SU-DHL-6 (cell line): ENCODE measurements around the gene LETM1.

Source experiments
- H2AFZ ChIP-seq: fragments of 200-600 bp; sonication (generic); 2 replicates; pipeline ENCODE4 v1.6.1; 2014; ENCODE audit warnings: low read depth, mild to moderate bottlenecking, moderate library complexity, mixed read lengths, antibody characterized with exemption, low read length; ENCODE audit not compliant: severe bottlenecking
- H3F3A ChIP-seq: fragments of 200-600 bp; shearing (Covaris generic); 2 replicates; pipeline ENCODE4 v1.6.0; 2016; ENCODE audit warnings: antibody characterized with exemption, mild to moderate bottlenecking; ENCODE audit not compliant: insufficient read depth
- H3K27ac ChIP-seq: fragments of 200-600 bp; sonication (generic); 2 replicates; pipeline ENCODE4 v1.5.1; 2016; ENCODE audit warnings: low read depth, mild to moderate bottlenecking, low read length, moderate library complexity, mixed read lengths
- H3K27me3 ChIP-seq: fragments of 200-600 bp; sonication (generic), shearing (Covaris generic); 2 replicates; pipeline ENCODE4 v1.6.0; 2014; ENCODE audit warnings: mild to moderate bottlenecking, low read length
- H3K36me3 ChIP-seq: fragments of 200-600 bp; sonication (generic); 2 replicates; pipeline ENCODE4 v1.6.1; 2014; ENCODE audit warnings: mild to moderate bottlenecking, low read length, mixed read lengths
- H3K4me2 ChIP-seq: fragments of 300-600, 200-600 bp; shearing (Covaris generic), sonication (generic); 2 replicates; pipeline ENCODE4 v1.6.0; 2014; ENCODE audit warnings: low read length, low read depth, mild to moderate bottlenecking; ENCODE audit not compliant: poor library complexity, severe bottlenecking
- H3K4me3 ChIP-seq: fragments of 200-600 bp; sonication (generic); 2 replicates; pipeline ENCODE4 v1.5.1; 2014; ENCODE audit warnings: antibody characterized with exemption, low read length, mild to moderate bottlenecking, mixed read lengths; ENCODE audit not compliant: insufficient read depth, poor library complexity, severe bottlenecking
- H3K79me2 ChIP-seq: fragments of 200-600 bp; sonication (generic); 2 replicates; pipeline ENCODE4 v1.6.1; 2014; ENCODE audit warnings: mild to moderate bottlenecking, low read length, moderate library complexity; ENCODE audit not compliant: insufficient read depth
- H3K9ac ChIP-seq: fragments of 200-600 bp; sonication (generic); 2 replicates; pipeline ENCODE4 v1.7.0; 2014; ENCODE audit warnings: mild to moderate bottlenecking, low read length
- H3K9me2 ChIP-seq: fragments of 200-600 bp; sonication (generic); replicated peaks from 2 replicates; pipeline ENCODE4 v1.6.1; 2014; ENCODE audit warnings: low read length; ENCODE audit not compliant: insufficient read depth
- H3K9me3 ChIP-seq: fragments of 200-600 bp; sonication (generic); 2 replicates; pipeline ENCODE4 v1.6.1; 2014; ENCODE audit warnings: low read length, mixed read lengths; ENCODE audit not compliant: insufficient read depth
- H4K20me1 ChIP-seq: fragments of 200-600 bp; sonication (generic); 2 replicates; pipeline ENCODE4 v1.6.1; 2014; ENCODE audit warnings: low read depth, mild to moderate bottlenecking, antibody characterized with exemption, low read length, moderate library complexity, mixed read lengths
- EZH2phosphoT487 ChIP-seq: fragments of 200-600 bp; sonication (generic), shearing (Covaris generic); conservative IDR thresholded peaks from 2 replicates; pipeline ENCODE4 v1.6.1; 2018; ENCODE audit warnings: mild to moderate bottlenecking, antibody characterized with exemption, low read length, moderate library complexity, mixed read lengths
- TF ChIP-seq, protein P1 (sequence below): fragments of 200-600 bp; sonication (generic); IDR thresholded peaks from one replicate; pipeline ENCODE4 v1.5.1; 2017; ENCODE audit warnings: antibody characterized with exemption, mild to moderate bottlenecking, low read length, moderate library complexity; ENCODE audit not compliant: insufficient read depth, poor library complexity, severe bottlenecking

The LETM1 gene

DNA sequence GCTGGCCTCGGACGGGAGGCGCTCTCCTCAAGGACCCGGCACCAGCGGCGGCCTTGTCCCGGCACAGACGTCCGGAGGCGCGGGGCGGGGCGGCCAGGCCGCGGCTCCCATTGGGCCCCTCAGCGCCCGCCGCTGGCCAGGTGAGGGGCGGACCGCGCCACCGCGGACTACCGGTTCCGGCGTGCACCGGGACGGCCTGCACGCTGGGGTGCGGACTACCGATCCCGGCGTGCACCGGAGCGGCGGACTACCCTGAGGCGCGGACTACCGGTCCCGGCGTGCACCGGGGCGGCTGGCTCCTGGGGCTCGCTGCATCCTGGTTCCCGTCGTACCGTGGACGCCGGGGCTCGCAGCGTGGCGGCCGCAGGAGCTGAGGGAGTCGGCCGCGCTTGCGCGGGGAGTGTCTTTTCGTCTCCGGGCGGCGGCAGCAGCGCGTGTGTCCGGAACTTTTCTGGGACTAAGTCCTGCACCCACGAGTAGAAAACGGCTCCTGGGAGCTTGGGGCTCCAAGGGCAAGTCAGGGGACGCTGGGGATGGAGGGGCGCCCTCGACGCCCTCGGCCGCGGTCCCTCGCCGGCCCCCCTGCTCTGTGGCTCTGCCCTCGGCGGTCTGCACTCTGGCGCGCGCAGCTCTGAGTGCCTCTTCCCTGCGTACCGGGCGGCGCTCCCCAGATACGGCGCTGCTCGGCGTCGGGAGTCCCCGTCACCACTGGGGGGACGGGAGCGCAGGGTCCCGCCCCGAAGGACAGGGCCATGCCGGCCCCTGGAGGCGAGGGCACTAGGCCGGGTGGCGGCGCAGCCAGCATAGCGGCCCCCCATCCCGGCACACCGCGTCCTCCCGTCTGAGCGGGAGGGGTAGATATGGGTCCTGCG is at the start of gene LETM1:
LETM1 (minus strand) TSS at position 86 of the 872 bp plus-strand sequence. CDS start 206 bp downstream, outside the sequence.
- Histone ChIP-seq H2AFZ (peak within 1 kb of the TSS; percentile 97), H3K4me2 (peak within 1 kb of the TSS; percentile 67), H3K36me3 (no peaks in the 10 kb centered on the region), H3K79me2 (peaks cover 43% of the 10 kb centered on the region), H3K27ac (peak within 1 kb of the TSS; percentile 26), H3K27me3 (no peaks in the 10 kb centered on the region), H4K20me1 (no peaks in the 10 kb centered on the region), H3K9ac (peak within 1 kb of the TSS; percentile 91), H3K4me3 (peak within 1 kb of the TSS; percentile 84), H3K9me2 (no peaks in the 10 kb centered on the region), H3F3A (no peaks in the 10 kb centered on the region; the same call in 1 of the 2 replicates), H3K9me3 (no peaks in the 10 kb centered on the region)
- TF ChIP-seq, protein P1, sequence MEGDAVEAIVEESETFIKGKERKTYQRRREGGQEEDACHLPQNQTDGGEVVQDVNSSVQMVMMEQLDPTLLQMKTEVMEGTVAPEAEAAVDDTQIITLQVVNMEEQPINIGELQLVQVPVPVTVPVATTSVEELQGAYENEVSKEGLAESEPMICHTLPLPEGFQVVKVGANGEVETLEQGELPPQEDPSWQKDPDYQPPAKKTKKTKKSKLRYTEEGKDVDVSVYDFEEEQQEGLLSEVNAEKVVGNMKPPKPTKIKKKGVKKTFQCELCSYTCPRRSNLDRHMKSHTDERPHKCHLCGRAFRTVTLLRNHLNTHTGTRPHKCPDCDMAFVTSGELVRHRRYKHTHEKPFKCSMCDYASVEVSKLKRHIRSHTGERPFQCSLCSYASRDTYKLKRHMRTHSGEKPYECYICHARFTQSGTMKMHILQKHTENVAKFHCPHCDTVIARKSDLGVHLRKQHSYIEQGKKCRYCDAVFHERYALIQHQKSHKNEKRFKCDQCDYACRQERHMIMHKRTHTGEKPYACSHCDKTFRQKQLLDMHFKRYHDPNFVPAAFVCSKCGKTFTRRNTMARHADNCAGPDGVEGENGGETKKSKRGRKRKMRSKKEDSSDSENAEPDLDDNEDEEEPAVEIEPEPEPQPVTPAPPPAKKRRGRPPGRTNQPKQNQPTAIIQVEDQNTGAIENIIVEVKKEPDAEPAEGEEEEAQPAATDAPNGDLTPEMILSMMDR: no peak
- TF ChIP-seq EZH2phosphoT487: no peak

DNA sequence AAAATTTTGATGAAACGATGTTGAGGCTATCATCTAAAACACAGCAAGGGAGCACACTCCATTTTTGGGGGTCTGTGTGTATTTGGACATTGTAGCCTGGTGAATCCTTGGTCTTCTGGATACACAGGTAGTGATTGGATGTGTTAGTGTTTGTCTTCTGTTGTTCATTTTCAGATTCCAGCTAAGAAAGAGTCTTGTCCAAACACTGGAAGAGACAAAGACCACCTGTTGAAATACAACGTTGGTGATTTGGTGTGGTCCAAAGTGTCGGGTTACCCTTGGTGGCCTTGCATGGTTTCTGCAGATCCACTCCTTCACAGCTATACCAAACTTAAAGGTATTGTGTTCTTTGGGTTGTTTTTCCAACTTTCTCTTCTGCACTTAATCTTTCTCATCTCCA is 48.1 kb upstream of the LETM1 start:
- H3K9me3 ChIP-seq: no peaks in the 10 kb centered on the region
- H3K4me2 ChIP-seq: no peak overlapping the region
- H3K79me2 ChIP-seq: peaks cover 98% of the 10 kb centered on the region
- no peaks in the 10 kb centered on the region for H3K27me3 ChIP-seq
- no peak overlapping the region for H2AFZ ChIP-seq
- no peaks in the 10 kb centered on the region for H3F3A ChIP-seq
- H3K36me3 ChIP-seq: peaks cover 41% of the 10 kb centered on the region
- H3K9me2 ChIP-seq: no peaks in the 10 kb centered on the region
- no peak overlapping the region for H3K4me3 ChIP-seq
- H3K27ac ChIP-seq: no peak overlapping the region
- TF ChIP-seq EZH2phosphoT487: no peak
- TF ChIP-seq, protein P1: no peak
- H4K20me1 ChIP-seq: peaks cover 37% of the 10 kb centered on the region
- no peak overlapping the region for H3K9ac ChIP-seq

DNA sequence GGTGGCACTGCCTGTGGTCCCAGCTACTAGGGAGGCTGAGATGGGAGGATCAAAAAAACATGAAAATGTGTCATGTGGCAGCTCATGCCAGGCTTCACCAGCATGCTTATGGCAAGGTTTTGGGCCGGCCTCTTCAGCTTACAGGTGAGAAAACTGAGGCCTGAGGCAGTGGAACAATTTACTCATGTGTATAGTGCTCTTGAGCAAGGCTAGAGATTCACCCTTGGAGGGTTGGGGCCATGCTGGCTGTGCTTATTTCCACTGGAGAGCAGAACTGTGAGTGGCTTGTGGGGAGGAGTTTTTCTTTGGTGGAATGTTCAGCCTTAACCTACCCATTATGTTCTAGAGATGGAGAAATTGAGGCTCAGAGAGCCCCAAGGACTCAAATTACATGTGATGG is 47.1 kb upstream of the LETM1 start:
- Histone ChIP-seq H3K9me2 (no peaks in the 10 kb centered on the region), H3K79me2 (peaks cover 97% of the 10 kb centered on the region), H3K9ac (no peak overlapping the region), H3K36me3 (peaks cover 39% of the 10 kb centered on the region), H3K4me3 (no peak overlapping the region), H3K27ac (no peak overlapping the region), H3F3A (peaks cover 6% of the 10 kb centered on the region), H2AFZ (no peak overlapping the region), H4K20me1 (peaks cover 34% of the 10 kb centered on the region), H3K4me2 (no peak overlapping the region), H3K27me3 (no peaks in the 10 kb centered on the region), H3K9me3 (no peaks in the 10 kb centered on the region)
- TF ChIP-seq EZH2phosphoT487: no peak
- TF ChIP-seq, protein P1: no peak
